ENCODE results near the gene HMCN2.

HMCN2 gene

GRCh38 chr9:130483371-130483971, 217.9 kb downstream of the HMCN2 start:
- no peak for DNase-seq (ENCODE audit: extremely low read depth, low read depth)
- TF ChIP-seq, protein P1, sequence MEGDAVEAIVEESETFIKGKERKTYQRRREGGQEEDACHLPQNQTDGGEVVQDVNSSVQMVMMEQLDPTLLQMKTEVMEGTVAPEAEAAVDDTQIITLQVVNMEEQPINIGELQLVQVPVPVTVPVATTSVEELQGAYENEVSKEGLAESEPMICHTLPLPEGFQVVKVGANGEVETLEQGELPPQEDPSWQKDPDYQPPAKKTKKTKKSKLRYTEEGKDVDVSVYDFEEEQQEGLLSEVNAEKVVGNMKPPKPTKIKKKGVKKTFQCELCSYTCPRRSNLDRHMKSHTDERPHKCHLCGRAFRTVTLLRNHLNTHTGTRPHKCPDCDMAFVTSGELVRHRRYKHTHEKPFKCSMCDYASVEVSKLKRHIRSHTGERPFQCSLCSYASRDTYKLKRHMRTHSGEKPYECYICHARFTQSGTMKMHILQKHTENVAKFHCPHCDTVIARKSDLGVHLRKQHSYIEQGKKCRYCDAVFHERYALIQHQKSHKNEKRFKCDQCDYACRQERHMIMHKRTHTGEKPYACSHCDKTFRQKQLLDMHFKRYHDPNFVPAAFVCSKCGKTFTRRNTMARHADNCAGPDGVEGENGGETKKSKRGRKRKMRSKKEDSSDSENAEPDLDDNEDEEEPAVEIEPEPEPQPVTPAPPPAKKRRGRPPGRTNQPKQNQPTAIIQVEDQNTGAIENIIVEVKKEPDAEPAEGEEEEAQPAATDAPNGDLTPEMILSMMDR (IDR thresholded peaks at IDR 0.05; ENCODE audit: low read depth, low read length, missing control alignments) = no peak
- no peak overlapping the region for H3K4me3 ChIP-seq (replicated peaks; ENCODE audit: low read depth, low read length)

Measured in HFF-Myc (cell line).